ENCODE results near the gene MAD1L1. TPM values are rescaled to one million over a fixed set of nuclear protein-coding genes. Genes with fewer than 3 reads are reported as not detected.

The MAD1L1 gene
- total RNA-seq, 3 donors from 2014 or later: 25.3 to 31.2 (median 26.2) TPM

DNA sequence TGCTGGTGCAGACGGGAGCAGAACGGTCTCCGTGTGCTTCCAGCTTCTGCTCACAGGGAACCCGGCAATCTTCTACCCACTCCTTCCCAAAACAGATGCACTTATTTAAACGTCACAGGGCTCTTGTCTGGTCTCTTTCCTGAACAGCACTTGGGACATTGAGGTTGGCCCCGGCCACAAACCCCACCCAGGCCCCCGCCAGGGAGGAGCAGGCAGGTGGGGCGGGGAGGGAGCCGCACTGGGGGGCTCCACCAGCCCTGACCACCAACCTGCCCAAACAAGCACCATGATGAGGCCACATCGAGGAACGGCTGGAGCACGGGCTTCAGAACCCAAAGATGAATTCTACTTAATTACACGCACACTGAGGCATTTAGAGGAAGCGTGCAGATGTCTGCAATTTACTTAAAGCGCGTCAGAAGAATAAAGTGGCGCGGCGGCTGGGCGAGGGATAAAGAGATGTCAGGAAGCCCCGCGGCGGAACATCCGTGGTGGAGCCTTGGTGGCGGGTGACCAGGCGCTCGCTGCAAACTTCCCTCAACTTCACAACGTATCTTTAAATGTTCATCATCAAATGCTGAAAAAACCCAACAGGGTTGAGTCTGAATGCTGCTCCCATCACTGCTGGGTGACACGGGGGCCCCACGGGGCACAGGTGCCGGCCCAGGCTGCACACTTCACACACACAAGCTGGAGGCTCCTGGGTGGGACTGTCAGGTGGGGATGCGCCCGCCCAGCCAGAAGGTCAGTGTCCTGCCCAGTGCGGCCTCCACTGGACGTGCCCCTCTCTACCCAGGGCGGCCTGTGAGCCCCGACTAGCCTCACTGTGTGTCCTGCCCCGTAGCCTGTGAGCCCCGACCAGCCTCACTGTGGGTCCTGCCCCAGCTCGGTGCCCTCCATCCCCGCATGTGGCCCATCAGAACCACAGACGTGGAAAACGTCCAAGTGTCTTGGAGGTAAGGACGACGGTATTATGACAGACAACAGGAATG lies 279.2 kb downstream of the MAD1L1 start:
- Histone ChIP-seq H3K36me3 (ENCODE audit: low read depth) (no peaks in the 10 kb centered on the region), H3K9me3 (no peaks in the 10 kb centered on the region), H3K4me1 (ENCODE audit: low read depth) (peaks cover 3% of the 10 kb centered on the region), H3K4me3 (no peak overlapping the region)
- peak in 2 of 3 donors; percentile 9 to 22 for DNase-seq
- intact Hi-C loops (cut with DNase I, micrococcal nuclease): no loop called here
- ATAC-seq: no peak
- TF ChIP-seq, protein P1, sequence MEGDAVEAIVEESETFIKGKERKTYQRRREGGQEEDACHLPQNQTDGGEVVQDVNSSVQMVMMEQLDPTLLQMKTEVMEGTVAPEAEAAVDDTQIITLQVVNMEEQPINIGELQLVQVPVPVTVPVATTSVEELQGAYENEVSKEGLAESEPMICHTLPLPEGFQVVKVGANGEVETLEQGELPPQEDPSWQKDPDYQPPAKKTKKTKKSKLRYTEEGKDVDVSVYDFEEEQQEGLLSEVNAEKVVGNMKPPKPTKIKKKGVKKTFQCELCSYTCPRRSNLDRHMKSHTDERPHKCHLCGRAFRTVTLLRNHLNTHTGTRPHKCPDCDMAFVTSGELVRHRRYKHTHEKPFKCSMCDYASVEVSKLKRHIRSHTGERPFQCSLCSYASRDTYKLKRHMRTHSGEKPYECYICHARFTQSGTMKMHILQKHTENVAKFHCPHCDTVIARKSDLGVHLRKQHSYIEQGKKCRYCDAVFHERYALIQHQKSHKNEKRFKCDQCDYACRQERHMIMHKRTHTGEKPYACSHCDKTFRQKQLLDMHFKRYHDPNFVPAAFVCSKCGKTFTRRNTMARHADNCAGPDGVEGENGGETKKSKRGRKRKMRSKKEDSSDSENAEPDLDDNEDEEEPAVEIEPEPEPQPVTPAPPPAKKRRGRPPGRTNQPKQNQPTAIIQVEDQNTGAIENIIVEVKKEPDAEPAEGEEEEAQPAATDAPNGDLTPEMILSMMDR (IDR thresholded peaks at IDR 0.05): no peak

DNA sequence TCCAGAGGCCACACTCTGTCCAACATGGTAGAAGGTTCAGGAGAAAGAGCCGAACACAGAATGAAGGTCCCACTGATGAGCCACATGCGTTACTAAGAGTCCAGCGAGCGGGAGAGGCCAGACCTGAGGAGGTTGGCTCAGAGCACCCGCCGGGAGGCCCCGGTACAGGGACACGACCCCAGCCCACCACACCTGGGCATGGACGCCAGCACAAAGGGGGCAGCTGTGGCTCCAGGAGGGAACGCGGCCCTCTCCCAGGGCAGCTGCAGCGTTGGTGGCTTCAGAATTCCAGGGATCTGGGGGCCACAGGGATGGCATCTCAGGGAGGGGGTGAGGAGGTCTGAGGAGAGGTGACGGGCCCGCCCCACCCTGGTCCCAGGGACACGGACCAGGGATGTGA lies 280.0 kb downstream of the MAD1L1 start:
- DNase-seq (peak in 2 of 3 donors; percentile 15 to 36), ATAC-seq (no peak)
- no peaks in the 10 kb centered on the region for H3K36me3 ChIP-seq (ENCODE audit: low read depth)
- TF ChIP-seq, protein P1 (IDR thresholded peaks at IDR 0.05): no peak
- H3K4me1 ChIP-seq (ENCODE audit: low read depth): peaks cover 3% of the 10 kb centered on the region
- intact Hi-C loops (cut with DNase I, micrococcal nuclease): no loop called here
- H3K9me3 ChIP-seq: no peaks in the 10 kb centered on the region
- H3K4me3 ChIP-seq: no peak overlapping the region

DNA sequence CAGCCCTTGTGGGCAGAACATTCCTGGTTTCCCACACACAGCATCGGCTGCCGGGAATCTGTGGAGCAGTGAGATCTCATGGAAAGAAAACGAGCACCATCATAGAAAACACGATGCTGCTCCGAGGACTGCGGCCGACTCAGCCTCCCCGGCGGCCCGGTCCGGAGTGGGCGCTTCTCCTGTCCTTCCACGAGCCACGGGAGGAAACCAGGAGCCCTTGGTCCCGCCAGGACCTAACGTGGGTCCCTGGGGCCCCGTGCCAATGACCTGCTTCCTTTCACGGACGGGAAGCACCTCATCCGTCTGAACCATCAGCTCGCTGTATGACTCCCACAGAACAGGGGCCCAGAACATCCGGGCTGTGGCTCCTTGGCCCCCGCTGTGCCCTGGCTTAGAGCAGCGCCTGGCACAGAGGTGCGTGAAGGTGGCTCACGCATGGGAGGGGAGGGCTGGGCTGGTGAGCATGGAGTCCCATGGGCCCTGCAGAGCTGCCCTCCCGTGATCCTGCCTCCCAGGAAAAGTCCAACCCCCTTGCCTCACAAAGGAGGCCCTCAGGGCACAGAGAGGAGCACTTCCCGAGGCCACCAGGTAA lies 280.5 kb downstream of the MAD1L1 start:
- Histone ChIP-seq H3K36me3 (ENCODE audit: low read depth) (no peaks in the 10 kb centered on the region), H3K4me1 (ENCODE audit: low read depth) (peaks cover 3% of the 10 kb centered on the region), H3K9me3 (no peaks in the 10 kb centered on the region), H3K4me3 (no peak overlapping the region)
- ATAC-seq: no peak
- intact Hi-C loops (cut with DNase I, micrococcal nuclease): no loop called here
- peak in 2 of 3 donors; percentile 10 to 31 for DNase-seq
- TF ChIP-seq, protein P1 (IDR thresholded peaks at IDR 0.05): no peak

DNA sequence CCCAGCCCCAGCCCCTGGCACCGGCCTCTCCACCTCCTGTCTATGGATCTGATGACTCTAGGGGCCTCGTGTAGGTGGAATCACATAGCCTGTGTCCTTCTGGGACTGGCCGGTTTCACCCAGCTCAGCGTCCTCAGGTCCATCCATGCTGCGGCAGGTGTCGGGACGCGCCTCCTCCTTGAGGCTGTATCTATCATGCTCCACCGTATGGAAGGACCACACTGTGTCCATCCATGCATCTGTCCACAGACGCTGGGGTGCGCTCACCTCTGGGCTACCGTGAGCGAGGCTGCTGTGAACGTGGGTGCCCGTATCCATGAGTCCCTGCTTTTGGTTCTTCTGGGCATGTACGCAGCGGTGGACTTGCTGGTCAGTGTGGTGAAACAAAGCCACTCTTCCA lies 281.1 kb downstream of the MAD1L1 start:
- Histone ChIP-seq H3K4me3 (no peak overlapping the region), H3K9me3 (no peaks in the 10 kb centered on the region), H3K4me1 (ENCODE audit: low read depth) (peaks cover 3% of the 10 kb centered on the region), H3K36me3 (ENCODE audit: low read depth) (no peaks in the 10 kb centered on the region)
- DNase-seq (peak in 1 of 3 donors; percentile 16), ATAC-seq (no peak)
- TF ChIP-seq, protein P1 (IDR thresholded peaks at IDR 0.05): no peak
- intact Hi-C loops (cut with DNase I, micrococcal nuclease): no loop called here

DNA sequence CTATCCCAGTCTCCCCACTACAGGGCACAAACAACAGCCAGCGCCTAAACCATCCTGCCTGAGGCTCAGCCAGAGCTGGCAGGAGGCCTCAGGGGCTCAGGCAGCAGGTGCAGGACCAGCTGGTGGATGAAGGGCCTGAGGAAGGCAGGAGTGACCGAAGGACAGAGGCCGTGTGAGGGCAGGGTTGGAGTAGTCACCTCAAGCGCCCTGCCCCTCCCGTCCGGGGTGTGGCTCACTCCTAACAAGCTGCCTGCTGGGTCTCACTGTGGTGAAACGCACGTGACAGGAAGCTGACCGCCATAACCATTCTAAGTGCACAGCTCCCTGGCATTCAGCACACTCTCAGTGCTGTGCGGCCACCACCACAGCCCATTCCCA lies 281.6 kb downstream of the MAD1L1 start:
- intact Hi-C loops (cut with DNase I, micrococcal nuclease): no loop called here
- no peaks in the 10 kb centered on the region for H3K36me3 ChIP-seq (ENCODE audit: low read depth)
- no peaks in the 10 kb centered on the region for H3K9me3 ChIP-seq
- H3K4me1 ChIP-seq (ENCODE audit: low read depth): peaks cover 3% of the 10 kb centered on the region
- peak; percentile 60 to 67 (median 63) for DNase-seq
- ATAC-seq: peak; percentile 73
- H3K4me3 ChIP-seq: no peak overlapping the region
- TF ChIP-seq, protein P1 (IDR thresholded peaks at IDR 0.05): no peak
